Stimulated activated CD4-positive, alpha-beta T cell treated with anti-CD3 and anti-CD28 coated beads, Interleukin-4, amount 100 ng/mL, for 24 hours (primary cell): Measurements from ENCODE around the gene PCDH17.

Source experiments
- DNase-seq: peaks from one replicate; pipeline ENCODE4 v3.0.0-alpha.2; 2020

The PCDH17 gene

GRCh38 chr13:57637515-57637914 lies 6.0 kb downstream of the PCDH17 start:
- no peak for DNase-seq

DNA sequence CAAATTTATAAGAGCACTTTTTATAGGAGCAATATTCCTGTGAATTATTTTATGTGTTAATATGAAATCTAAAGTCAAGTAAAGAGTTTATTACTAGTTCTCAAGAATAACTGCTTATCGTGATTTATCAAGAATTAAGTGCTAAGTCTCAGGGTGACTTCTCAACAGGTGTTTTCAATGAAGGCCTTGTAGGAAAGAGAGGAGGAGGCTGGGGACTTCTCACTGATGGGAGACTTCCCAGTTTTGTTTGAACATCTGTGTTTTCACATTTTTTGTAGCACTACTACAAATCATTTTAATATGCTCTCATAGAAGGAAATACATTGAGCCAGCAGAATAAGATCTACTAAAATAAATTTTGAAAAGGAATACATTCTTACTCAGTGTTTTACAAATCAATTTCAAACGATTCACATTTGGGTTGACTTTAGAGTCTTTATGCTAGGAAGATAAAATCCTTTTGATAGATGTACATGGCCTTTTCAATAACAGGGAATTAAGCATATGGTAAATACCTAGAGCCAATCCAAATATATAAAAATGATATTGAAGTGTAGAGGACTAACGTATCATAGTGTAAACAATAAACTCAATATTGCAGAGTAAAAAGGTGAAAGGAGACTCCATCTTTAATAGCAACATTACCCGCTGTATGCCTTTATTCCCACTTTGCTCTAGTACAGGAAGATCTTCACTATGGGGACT lies 6.8 kb downstream of the PCDH17 start:
- DNase-seq, result no peak

- no peak for DNase-seq
Observed at GRCh38 chr13:57640607-57641006, 9.1 kb downstream of the PCDH17 start.

GRCh38 chr13:57641051-57641450 lies 9.5 kb downstream of the PCDH17 start:
- no peak for DNase-seq

GRCh38 chr13:57644106-57644505 lies 12.6 kb downstream of the PCDH17 start:
- DNase-seq, result no peak

DNA sequence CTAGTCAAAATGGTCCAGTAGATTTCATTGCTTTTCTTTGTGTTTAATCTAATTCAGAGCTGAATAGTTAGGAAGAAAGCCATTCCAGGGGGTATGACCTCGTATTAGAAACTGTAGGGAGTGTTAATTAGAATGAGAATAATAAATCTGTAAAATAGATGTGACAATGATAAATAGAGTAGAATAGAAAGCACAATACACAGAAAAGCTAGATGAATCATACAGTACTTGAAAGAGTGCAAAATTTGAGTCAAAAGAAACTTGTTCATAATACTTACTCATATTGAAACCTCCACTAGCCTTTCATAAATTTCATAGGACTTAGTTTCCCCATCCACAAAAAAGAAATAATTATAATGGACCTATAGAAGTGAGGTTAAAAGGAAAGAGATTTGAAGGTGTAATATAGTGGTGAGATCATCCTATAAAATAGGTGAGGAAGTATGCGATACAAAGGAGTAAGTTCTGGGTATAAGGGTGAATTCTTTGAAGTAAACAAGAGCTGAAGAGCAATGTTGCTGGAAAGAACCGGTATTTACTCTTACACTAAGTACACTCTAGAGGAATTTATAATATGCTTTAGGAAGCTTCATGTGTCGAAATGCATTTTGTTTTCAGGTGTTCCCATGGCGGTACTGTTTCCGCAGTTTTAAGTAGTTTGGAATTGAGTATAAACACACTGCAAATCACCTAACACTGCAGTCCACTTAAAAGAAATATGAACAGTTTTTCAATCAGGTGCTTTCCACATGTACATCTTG lies 21.9 kb downstream of the PCDH17 start:
- DNase-seq, result no peak

DNA sequence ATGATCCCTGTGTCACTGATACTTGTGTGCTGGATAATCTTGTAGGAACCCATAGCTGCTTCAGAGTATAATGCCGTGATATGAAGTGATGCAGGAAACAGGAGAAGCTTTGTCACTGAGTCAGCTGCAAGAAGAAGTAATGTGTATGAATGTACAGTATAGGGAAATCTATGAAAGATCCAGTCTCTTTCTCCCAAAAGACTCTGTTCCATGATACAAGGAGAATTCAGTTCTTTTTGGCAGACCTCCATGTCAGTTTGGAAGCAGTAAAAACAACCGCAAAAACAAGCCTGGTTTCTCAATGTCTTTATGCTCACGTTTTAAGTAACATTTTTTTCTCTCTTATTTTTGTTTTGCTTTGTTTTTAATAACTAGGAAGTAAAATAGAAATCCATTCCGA lies 33.9 kb downstream of the PCDH17 start:
- DNase-seq, result no peak

GRCh38 chr13:57666131-57666953 lies 34.8 kb downstream of the PCDH17 start:
- DNase-seq, result no peak

- no peak for DNase-seq
Observed at GRCh38 chr13:57672168-57672567, 40.6 kb downstream of the PCDH17 start.

DNA sequence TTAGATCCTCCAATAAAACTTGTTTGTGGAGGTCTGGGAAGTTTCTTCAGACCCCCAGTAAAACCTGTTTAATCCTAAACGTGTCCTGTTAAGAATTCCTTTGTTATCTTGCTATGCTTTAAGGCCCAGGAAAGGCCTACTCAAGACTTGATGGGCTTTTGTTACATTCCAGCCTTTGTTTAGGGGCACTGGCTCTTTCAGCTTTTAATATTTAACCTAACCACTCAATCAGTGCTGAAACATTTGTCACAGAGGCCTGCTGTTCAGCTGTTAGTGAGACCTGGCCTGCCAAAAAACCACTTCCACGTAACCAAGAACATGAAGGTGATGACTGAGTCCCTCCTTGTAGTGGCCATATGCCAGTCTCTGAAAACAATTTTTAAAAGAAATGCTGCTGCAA lies 41.7 kb downstream of the PCDH17 start:
- no peak for DNase-seq

- DNase-seq, result no peak
Observed at GRCh38 chr13:57675526-57675925, 44.0 kb downstream of the PCDH17 start.

- DNase-seq, result no peak
Observed at GRCh38 chr13:57680609-57681008, 49.1 kb downstream of the PCDH17 start.

DNA sequence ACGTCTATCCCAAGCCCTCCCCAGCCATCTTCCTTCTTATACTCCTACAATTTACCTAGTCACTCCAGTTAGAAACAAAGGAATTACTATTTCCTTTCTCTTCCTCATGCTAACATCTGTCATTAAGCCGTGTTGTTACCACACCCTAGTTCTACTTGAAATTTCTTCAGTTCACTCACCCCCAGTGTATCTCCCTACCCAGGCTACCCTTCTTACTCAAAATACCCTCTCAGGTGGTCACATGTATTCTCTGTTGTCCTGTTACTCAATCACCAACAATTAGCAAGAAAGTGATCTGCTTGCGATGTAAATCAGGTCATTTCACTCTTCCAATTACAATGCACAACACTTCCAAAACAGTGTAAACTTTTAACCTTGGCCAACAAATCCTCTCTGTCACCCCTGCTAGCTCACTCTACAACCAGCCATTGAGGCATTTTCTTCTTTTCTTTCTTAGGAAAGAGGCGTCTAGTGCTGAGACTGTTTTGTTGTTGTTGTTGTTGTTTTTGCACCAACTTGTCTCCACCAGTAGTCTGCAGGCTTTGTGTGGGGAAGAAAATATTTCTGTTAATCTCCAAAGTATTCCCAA lies 50.7 kb downstream of the PCDH17 start:
- DNase-seq, result no peak

GRCh38 chr13:57698851-57699250 lies 67.3 kb downstream of the PCDH17 start:
- no peak for DNase-seq

- no peak for DNase-seq
Observed at GRCh38 chr13:57704031-57704430, 72.5 kb downstream of the PCDH17 start.

GRCh38 chr13:57716295-57716694 lies 84.8 kb downstream of the PCDH17 start:
- no peak for DNase-seq

DNA sequence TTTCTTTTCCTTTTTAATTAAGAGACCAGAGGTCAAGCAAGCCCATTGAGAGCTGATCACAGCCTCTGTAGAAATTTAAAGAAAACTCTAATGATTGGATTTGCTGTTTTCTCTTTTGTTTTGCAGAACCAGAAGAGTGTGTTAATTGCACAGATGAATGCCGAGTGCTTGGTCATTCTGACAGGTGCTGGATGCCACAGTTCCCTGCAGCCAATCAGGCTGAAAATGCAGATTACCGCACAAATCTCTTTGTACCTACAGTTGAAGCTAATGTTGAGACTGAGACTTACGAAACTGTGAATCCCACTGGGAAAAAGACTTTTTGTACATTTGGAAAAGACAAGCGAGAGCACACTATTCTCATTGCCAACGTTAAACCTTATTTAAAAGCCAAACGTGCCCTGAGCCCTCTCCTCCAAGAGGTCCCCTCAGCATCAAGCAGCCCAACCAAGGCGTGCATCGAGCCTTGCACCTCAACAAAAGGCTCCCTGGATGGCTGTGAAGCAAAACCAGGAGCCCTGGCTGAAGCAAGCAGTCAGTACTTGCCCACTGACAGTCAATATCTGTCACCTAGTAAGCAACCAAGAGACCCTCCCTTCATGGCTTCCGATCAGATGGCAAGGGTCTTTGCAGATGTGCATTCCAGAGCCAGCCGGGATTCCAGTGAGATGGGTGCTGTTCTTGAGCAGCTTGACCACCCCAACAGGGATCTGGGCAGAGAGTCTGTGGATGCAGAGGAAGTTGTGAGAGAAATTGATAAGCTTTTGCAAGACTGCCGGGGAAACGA lies 93.1 kb downstream of the PCDH17 start:
- DNase-seq, result no peak

DNA sequence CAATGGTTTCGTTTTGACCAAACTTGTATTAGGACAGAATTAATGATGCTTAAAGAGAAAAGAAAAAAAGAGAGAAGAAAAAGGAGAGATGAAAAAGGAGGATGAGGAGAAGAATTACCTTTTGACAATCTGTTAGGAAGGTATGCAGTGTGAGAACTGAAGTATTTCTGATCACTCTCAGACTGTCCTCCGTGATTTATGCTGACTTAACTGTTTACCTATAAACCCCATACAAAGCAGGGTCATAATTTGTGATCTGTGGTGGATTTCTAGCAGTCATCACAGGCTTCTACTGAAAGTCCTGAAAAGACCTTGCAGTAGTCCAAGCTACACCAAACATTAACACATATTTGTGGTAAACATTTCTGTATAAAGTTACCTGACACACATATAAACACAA lies 93.9 kb downstream of the PCDH17 start:
- no peak for DNase-seq

- DNase-seq, result no peak
Observed at GRCh38 chr13:57726981-57727380, 95.4 kb downstream of the PCDH17 start.

- no peak for DNase-seq
Observed at GRCh38 chr13:57734306-57734705, 102.8 kb downstream of the PCDH17 start.

- DNase-seq, result no peak
Observed at GRCh38 chr13:57739089-57739488, 107.5 kb downstream of the PCDH17 start.

GRCh38 chr13:57739543-57740190 lies 108.1 kb downstream of the PCDH17 start:
- no peak for DNase-seq
